SK-N-SH (cell line): ENCODE measurements around the gene NPAS3. TPM values are rescaled to one million over a fixed set of nuclear protein-coding genes. Genes with fewer than 3 reads are reported as not detected.

Experiments used
- CTCF ChIA-PET: fragments of 300-600, 350-600 bp; formaldehyde crosslinking; extraction: SDS; loops from one replicate; lab custom pipeline; 2021; lab: Yijun Ruan, JAX
- POLR2A ChIA-PET: fragments of 350-600 bp; sonication (Branson Sonifier 250); formaldehyde crosslinking; extraction: SDS; loops from one replicate; lab custom pipeline; 2020; ENCODE audit warnings: antibody characterized with exemption, inconsistent platforms; lab: Yijun Ruan, JAX
- DNase-seq: peaks from one replicate; pipeline ENCODE4 v3.0.0; 2012
- H2AFZ ChIP-seq: fragments of 200-600 bp; sonication (generic); 2 replicates; pipeline ENCODE4 v1.8.1; 2016; ENCODE audit warnings: antibody characterized with exemption, mild to moderate bottlenecking, low read depth
- H3F3A ChIP-seq: fragments of 200-600 bp; sonication (generic); replicated peaks from 2 replicates; pipeline ENCODE3; 2016; ENCODE audit warnings: antibody characterized with exemption, mild to moderate bottlenecking; ENCODE audit not compliant: insufficient read depth
- H3K27ac ChIP-seq, 2 experiments: fragments of 200-500 bp in 1 of 2; fragments of 200-600 bp in 1 of 2; sonication (Bioruptor generic) in 1 of 2; sonication (generic), shearing (Covaris generic) in 1 of 2; 2 replicates each; pipeline versions ENCODE4 v1.5.1 to v1.6.1; 2014 to 2016; ENCODE audit warnings: low read depth in 2 of 2, inconsistent platforms in 1 of 2, low read length in 1 of 2, mild to moderate bottlenecking in 1 of 2, mixed read lengths in 1 of 2
- H3K27me3 ChIP-seq: fragments of 200-600 bp; sonication (generic), shearing (Covaris generic); 2 replicates; pipeline ENCODE4 v1.6.1; 2016; ENCODE audit warnings: mixed run types; ENCODE audit not compliant: insufficient read depth
- H3K36me3 ChIP-seq, 2 experiments: fragments of 200-500 bp in 1 of 2; fragments of 200-600 bp in 1 of 2; sonication (Bioruptor generic) in 1 of 2; sonication (generic) in 1 of 2; replicated peaks in 1 of 2; 2 replicates each; pipeline versions ENCODE3 to v1.5.1; 2014 to 2016; ENCODE audit warnings: low read length in 1 of 2, mild to moderate bottlenecking in 1 of 2; ENCODE audit not compliant: insufficient read depth in 2 of 2, control insufficient read depth in 1 of 2
- H3K4me1 ChIP-seq, 2 experiments: fragments of 200-500 bp in 1 of 2; fragments of 200-600 bp in 1 of 2; sonication (Bioruptor generic) in 1 of 2; sonication (generic), shearing (Covaris generic) in 1 of 2; 2 replicates each; pipeline versions ENCODE4 v1.5.1 to v1.6.1; 2014 to 2016; ENCODE audit warnings: low read depth in 1 of 2, low read length in 1 of 2, mixed run types in 1 of 2; ENCODE audit not compliant: insufficient read depth in 2 of 2, control insufficient read depth in 1 of 2
- H3K4me2 ChIP-seq: fragments of 200-600 bp; sonication (generic), shearing (Covaris generic); 2 replicates; pipeline ENCODE4 v1.6.1; 2017; ENCODE audit warnings: mixed run types
- H3K4me3 ChIP-seq, 2 experiments: fragments of 200-500 bp in 1 of 2; fragments of 200-600 bp in 1 of 2; sonication (Bioruptor generic) in 1 of 2; sonication (generic), shearing (Covaris generic) in 1 of 2; 2 replicates each; pipeline versions ENCODE4 v1.5.1 to v1.8.1; 2014 to 2016; ENCODE audit warnings: low read depth in 2 of 2, inconsistent platforms in 1 of 2, low read length in 1 of 2, mild to moderate bottlenecking in 1 of 2, mixed read lengths in 1 of 2, moderate library complexity in 1 of 2
- H3K79me2 ChIP-seq: fragments of 200-600 bp; sonication (generic); 2 replicates; pipeline ENCODE4 v1.8.1; 2017; ENCODE audit warnings: mild to moderate bottlenecking; ENCODE audit not compliant: insufficient read depth
- H3K9ac ChIP-seq: fragments of 200-600 bp; sonication (generic); 2 replicates; pipeline ENCODE4 v1.6.1; 2017; ENCODE audit warnings: mixed run types
- H3K9me2 ChIP-seq: fragments of 200-600 bp; sonication (generic); 2 replicates; pipeline ENCODE4 v1.6.1; 2017; ENCODE audit warnings: mixed run types
- H3K9me3 ChIP-seq: fragments of 200-600 bp; sonication (generic); 2 replicates; pipeline ENCODE4 v1.6.1; 2017; ENCODE audit warnings: mixed run types, mild to moderate bottlenecking, moderate library complexity
- H4K20me1 ChIP-seq: fragments of 200-600 bp; sonication (generic); 2 replicates; pipeline ENCODE4 v1.6.1; 2017; ENCODE audit warnings: mild to moderate bottlenecking, mixed run types; ENCODE audit not compliant: insufficient read depth
- CHD2 ChIP-seq: fragments of 150-350 bp; IDR thresholded peaks from 2 replicates; pipeline ENCODE4 v1.6.1; 2018; ENCODE audit warnings: low read length; ENCODE audit not compliant: partially characterized antibody
- EP300 ChIP-seq, 2 experiments: IDR thresholded peaks; 2 replicates each; pipeline versions ENCODE4 v1.4.0 to v1.6.1; 2012; ENCODE audit warnings: borderline replicate concordance in 1 of 2, low read depth in 1 of 2, low read length in 1 of 2
- EZH2phosphoT487 ChIP-seq: fragments of 200-600 bp; sonication (generic); IDR thresholded peaks from 2 replicates; pipeline ENCODE4 v1.6.1; 2017; ENCODE audit warnings: low read depth, mixed run types, mild to moderate bottlenecking, antibody characterized with exemption, moderate library complexity, borderline replicate concordance
- FOXM1 ChIP-seq: IDR thresholded peaks from 2 replicates; pipeline ENCODE4 v1.4.0; 2012; ENCODE audit warnings: low read depth, mild to moderate bottlenecking
- GABPA ChIP-seq: IDR thresholded peaks from 2 replicates; pipeline ENCODE4 v1.4.0; 2012; ENCODE audit warnings: low read depth, mild to moderate bottlenecking
- GATA2 ChIP-seq: sonication (generic); formaldehyde crosslinking; IDR thresholded peaks from 2 replicates; pipeline ENCODE4 v1.5.0; 2020; ENCODE audit warnings: mild to moderate bottlenecking, missing genetic modification reagents
- IRF3 ChIP-seq: fragments of 150-350 bp; IDR thresholded peaks from 2 replicates; pipeline ENCODE4 v1.6.1; 2016; ENCODE audit warnings: mild to moderate bottlenecking, low read depth, low read length
- NFIC ChIP-seq: IDR thresholded peaks from 2 replicates; pipeline ENCODE4 v1.4.0; 2012; ENCODE audit warnings: borderline replicate concordance
- NRF1 ChIP-seq: IDR thresholded peaks from 2 replicates; pipeline ENCODE4 v1.6.1; 2012; ENCODE audit warnings: low read depth, mild to moderate bottlenecking, low read length
- PBX3 ChIP-seq: IDR thresholded peaks from 2 replicates; pipeline ENCODE4; 2012
- RAD21 ChIP-seq: IDR thresholded peaks from 2 replicates; pipeline ENCODE4 v1.6.1; 2012; ENCODE audit warnings: mild to moderate bottlenecking, low read length
- RCOR1 ChIP-seq: fragments of 150-350 bp; IDR thresholded peaks from 2 replicates; pipeline ENCODE4 v1.6.1; 2017; ENCODE audit warnings: antibody characterized with exemption, low read length
- RXRA ChIP-seq: IDR thresholded peaks from 2 replicates; pipeline ENCODE4 v1.4.0; 2012; ENCODE audit warnings: low read depth, mild to moderate bottlenecking, borderline replicate concordance
- SIN3A ChIP-seq: IDR thresholded peaks from 2 replicates; pipeline ENCODE4 v1.6.1; 2012; ENCODE audit warnings: low read depth, mild to moderate bottlenecking, low read length, moderate library complexity, borderline replicate concordance
- SMC3 ChIP-seq: IDR thresholded peaks from 2 replicates; pipeline ENCODE4 v1.6.1; 2012; ENCODE audit warnings: low read depth, low read length, improper control_type of control experiment
- USF2 ChIP-seq: fragments of 150-350 bp; IDR thresholded peaks from 2 replicates; pipeline ENCODE4 v1.6.1; 2017; ENCODE audit warnings: antibody characterized with exemption, low read length, low read depth, borderline replicate concordance
- YY1 ChIP-seq: IDR thresholded peaks from 2 replicates; pipeline ENCODE4 v1.4.0; 2012; ENCODE audit warnings: low read depth, mild to moderate bottlenecking
- ZBTB33 ChIP-seq: IDR thresholded peaks from 2 replicates; pipeline ENCODE4 v1.4.0; 2012; ENCODE audit warnings: low read depth, borderline replicate concordance
- WGBS: methylation state at CpG from one replicate; pipeline ENCODE4 v1.1.6; 2017; ENCODE audit warnings: low lambda C conversion rate; 5-methylcytosine and 5-hydroxymethylcytosine counted together
- polyA plus RNA-seq, 3 experiments: library from polyadenylated mRNA; depleted of rRNA; stranded (reverse); fragments of >200 nt; gene quantifications; 2 replicates each; pipeline ENCODE4 v1.2.3, GENCODE V29; 2012

NPAS3 gene
- polyA plus RNA-seq, 1 of the 3 experiments (the other 2 are of a cell fraction) = 4.3 TPM

- TF ChIP-seq GATA2 (CRISPR knock-in tag) (no peak), NRF1 (no peak), RAD21 (no peak), SMC3 (no peak), ZBTB33 (no peak), IRF3 (no peak), RCOR1 (no peak)
Observed at GRCh38 chr14:33734387-33734786, 795.7 kb downstream of the NPAS3 start (continued).

- Histone ChIP-seq H3K27ac (no peak overlapping the region), H3K79me2 (no peaks in the 10 kb centered on the region), H4K20me1 (no peaks in the 10 kb centered on the region), H3K9me2 (no peaks in the 10 kb centered on the region), H3K4me1 (peaks cover 0 to 3% of the 10 kb centered on the region in 2 experiments; a peak in 1 of 4 replicates), H3F3A (peaks cover 4% of the 10 kb centered on the region), H2AFZ (no peak overlapping the region), H3K9me3 (no peaks in the 10 kb centered on the region), H3K27me3 (no peaks in the 10 kb centered on the region), H3K4me3 (no peak overlapping the region), H3K4me2 (no peak overlapping the region), H3K36me3 (no peaks in the 10 kb centered on the region), H3K9ac (no peak overlapping the region)
- CTCF ChIA-PET = no interaction called here
- 94% methylated on average over 3 of the region's 3 CpGs for WGBS
- DNase-seq = no peak
- TF ChIP-seq SIN3A = no peak
- no peak for TF ChIP-seq GABPA
- TF ChIP-seq NFIC = no peak
- no peak for TF ChIP-seq ZBTB33
- no peak for TF ChIP-seq CHD2
- no peak for TF ChIP-seq FOXM1
- no peak for TF ChIP-seq GATA2 (CRISPR knock-in tag)
- TF ChIP-seq YY1 = no peak
- TF ChIP-seq EP300 (IDR thresholded peaks at IDR 0.05; ENCODE audit: borderline replicate concordance in 1 of 2, low read depth in 1 of 2, low read length in 1 of 2) = no peak
- TF ChIP-seq RXRA = no peak
- TF ChIP-seq EZH2phosphoT487 = no peak
- no peak for TF ChIP-seq RAD21
- TF ChIP-seq NRF1 = no peak
- no peak for TF ChIP-seq PBX3
- TF ChIP-seq USF2 = no peak
- TF ChIP-seq IRF3 = no peak
- POLR2A ChIA-PET = no interaction called here
Observed at GRCh38 chr14:33736299-33736825, 797.7 kb downstream of the NPAS3 start.
